Measurements from ENCODE around the gene IDE.

IDE gene

DNA sequence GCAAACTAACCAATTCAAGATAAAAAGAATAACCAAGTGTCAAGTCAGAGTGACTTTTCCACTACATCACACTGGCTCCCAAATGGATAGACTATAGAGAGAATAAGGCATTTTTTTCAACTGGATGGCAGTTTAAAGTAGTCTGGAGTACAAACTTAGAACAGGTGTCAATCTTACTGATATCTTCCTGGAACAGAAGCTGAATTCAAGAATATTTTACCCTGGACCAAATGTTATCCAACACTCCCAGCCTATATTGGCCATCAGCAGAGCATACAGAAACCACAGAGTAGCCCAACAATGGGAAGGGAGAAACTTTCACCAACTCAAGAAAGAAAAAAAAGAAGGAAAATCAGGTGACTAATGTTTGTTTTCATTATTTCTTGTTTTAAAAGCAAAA is 11.5 kb downstream of the IDE start:
- no peak for DNase-seq

DNA sequence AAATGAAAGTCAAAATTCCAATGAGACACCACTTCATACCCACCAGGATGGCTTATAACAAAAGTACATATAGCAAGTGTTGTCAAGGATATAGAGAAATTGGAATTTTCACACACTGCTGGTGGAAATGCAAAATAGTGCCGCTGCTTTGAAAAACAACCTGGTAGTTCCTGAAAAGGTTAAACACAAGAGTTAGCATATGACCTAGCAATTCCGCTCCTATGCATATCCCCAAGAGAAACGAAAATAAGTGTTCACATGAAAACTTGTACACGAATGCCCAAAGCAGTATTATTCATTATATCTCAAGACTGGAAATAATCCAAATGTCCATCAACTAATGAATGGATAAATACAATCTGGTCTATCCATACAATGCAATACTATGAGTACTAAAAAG is 14.8 kb downstream of the IDE start:
- DNase-seq, result no peak

DNA sequence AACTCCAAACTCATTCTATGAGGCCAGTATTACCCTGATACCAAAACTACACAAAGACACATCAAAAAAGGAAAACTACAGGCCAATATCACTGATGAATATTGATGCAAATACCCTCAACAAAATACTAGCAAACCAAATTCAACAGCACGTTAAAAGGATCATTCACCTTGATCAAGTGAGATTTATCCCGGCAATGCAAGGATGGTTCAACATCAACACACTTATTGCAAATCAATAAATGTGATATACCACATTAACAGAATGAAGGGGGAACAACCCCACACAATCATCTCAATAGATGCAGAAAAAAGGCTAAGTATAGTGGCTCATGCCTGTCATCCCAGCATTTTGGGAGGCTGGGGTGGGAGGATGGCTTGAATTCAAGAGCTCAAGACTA is 19.9 kb downstream of the IDE start:
- no peak for DNase-seq

DNA sequence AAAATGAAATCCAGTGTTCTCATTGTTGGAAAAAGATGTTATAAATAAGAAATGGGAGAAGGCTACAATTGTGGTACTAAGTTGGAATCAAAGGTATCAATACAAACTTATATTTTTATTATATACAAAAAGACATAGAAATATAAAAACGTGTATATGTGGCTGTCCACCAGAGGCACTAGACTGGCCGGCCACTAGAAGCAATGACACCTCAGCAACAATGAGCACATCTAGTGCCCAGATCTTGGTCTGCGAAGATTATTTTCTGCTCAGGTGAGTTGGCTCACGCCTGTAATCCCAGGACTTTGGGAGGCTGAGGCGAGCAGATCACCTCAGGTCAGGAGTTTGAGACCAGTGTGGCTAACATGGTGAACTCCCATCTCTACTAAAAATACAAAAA is 21.6 kb downstream of the IDE start:
- no peak for DNase-seq

DNA sequence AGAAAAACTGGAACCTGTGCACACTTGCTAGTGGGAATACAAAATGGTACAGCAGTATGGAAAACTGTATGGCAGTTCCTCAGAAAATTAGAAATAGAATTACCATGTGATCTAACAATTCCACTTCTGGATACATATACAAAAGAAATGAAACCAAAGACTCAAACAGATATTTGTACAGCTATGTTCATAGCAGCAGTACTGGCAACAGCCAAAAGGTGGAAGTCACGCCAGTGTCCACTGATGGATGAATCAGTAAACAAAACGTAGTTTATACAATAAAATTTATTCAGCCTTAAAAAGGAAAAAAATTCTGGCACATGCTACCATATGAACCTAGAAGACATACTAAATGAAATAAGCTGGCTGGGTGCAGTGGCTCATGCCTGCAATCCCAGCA is 23.0 kb downstream of the IDE start:
- DNase-seq, result no peak

DNA sequence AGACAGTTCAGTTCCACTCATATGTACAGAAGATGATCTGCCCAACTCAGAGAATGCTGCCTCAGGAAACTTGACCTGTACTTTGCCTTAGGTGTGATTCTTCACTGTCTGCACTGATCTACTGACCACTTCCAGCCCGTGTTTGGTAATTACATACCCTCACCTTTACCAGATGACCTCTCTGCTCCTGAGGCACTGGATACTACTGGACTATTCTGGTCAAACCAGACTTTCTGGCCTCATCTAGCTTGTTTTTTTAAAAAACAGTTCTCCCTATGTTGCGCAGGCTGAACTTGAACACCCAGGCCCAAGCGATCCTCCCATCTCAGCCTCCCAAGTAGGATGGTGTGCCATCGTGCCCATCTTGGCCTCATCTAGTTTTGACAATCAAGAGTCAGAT is 26.2 kb downstream of the IDE start:
- DNase-seq, result no peak

DNA sequence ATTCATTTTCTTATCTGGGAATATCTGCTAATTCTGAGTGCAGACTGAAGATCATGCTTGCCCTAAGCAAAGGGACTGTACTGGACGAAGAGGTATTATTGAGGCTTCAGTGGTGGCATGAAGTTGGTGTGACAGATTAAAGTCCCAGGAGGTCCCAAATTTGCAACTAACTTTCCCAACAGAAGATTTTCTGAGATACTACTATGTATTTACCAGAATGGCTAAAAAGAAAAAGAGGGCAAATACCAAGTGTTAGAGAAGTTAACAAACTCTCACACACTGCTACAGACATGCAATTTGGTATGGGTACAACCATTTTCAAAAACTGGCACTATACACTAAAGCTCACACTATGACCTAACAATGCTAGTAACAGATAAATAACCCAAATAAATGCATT is 28.3 kb downstream of the IDE start:
- no peak for DNase-seq

DNA sequence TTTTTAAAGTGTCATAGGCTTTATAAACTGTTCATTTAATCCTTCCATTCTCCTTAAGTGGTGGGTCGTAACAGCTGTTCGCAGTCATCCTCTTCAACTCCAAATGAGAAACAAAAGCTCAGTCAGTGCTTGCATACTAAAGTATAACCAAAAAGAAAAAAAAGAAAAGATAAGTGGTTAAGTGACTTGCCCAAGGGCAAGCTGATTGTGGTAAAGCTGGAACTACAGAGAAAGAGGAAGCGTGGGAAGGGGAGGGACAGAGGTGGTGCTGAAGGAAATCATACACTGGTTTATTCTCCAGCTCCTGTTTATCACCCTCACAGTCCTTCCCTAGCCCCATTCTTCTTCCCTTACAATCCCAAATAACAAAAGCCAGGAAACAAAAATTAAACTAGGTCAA is 29.6 kb downstream of the IDE start:
- DNase-seq, result no peak

DNA sequence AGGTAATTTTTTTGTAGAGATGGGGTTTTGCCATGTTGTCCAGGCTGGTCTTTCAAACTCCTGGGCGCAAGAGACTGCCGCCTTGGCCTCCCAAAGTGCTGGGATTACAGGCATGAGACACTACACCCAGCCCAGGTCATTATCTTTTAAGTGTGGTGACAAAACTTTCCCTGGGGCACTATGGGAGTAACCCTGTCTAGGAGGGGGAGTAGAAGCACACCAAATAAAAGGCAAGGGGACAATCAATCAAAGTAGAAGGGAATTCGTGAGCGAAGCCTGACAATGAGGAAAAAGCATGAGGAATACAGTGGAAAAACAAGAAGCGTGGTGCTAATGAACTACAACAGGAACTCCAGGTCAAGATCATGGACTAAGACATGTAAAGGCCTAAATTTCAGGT is 31.4 kb downstream of the IDE start:
- DNase-seq, result no peak

DNA sequence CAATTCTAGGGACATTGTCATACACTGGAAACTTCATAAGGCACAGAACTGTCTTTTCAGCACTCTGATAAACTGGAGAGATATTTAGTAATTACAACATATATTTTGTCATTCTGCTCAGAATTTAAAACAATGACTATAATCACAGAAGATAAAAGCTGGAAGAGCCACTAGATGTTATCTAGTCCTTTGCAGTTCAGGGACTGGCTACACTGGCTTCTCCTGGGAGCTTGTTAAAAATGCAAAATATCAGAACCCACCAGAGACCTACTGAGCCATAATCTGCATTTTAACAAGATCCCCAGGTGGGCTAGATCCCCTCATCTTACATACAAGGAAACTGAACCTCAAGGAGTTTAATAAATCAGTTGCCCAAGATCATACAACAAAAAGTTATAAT is 32.3 kb downstream of the IDE start:
- DNase-seq, result no peak

DNA sequence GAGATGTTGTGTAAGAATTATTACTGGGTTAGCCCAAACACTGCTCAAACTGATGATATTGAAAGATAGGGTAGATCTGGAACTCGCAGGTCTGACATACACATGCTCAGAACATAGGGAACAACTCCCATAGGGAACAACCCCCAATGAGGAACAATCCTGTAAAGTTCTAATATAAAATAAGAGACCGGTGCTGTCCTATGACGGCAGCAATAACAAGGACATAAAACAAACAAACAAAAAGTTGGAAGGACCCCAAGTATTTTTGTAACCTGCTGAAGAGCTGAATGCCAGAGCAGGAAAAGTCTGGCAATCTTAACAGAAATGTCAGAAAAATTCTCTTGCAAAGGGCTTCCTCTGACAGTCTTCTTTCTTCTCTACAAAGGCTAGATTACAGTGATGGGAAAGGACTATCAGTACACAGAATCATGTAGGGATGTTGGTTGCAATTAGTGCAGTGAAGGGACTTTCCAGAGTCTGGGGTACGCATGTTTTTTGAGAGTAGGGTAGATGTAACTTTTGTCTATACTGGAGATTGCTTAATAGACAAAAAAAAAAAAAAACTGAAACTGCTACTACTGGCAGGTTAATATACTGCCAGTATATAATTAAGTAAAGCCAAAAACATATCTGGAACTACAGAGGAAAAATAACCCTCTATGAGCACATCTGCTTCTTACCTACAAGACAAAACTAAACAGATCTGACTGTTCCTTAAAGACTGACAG is 35.5 kb downstream of the IDE start:
- no peak for DNase-seq

DNA sequence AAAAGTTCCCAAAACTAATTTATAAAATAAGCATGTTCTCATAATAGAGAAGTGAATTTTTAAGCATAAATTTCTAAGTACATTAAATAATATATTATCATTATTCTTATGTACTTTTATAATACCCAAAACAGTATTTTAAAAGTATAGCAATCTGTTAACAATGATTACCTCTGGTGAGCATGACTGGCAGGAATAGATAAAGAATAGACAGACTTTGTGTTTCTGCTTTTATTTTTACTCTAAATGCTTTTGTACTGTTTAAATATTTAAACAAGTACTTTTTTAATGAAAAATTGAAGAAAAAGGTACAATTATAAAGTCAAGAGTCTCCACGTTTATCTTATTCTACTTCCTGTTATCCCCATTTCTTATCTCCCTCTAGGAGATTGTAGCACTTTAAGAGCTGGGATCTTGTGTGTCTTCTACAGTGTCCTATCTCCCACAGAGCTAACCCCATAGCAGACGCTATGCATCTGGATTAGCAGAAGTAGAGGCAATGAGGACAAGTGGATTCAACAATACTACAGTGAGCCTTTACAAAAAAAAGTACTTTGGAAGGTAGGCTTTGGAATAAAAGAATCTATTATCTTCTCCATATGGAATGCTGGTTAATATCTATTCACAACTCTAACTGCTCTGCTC is 42.9 kb downstream of the IDE start:
- DNase-seq, result no peak

DNA sequence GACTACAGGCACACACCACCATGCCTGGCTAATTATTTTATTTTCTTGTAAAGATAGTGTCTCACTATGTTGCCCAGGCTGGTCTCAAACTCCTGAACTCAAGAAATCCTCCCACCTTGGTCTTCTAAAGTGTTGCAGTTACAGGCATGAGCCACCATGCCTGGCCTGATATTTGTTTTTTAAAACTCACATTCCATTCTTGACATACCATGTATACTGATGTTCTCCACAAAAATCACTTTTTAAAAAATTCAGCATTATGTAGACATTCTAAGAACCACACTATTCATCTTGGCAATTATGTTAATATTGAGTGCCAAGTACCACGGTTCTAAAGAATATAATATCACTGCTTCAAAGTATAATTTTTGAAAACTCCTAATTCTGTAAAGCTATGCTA is 43.5 kb downstream of the IDE start:
- no peak for DNase-seq

DNA sequence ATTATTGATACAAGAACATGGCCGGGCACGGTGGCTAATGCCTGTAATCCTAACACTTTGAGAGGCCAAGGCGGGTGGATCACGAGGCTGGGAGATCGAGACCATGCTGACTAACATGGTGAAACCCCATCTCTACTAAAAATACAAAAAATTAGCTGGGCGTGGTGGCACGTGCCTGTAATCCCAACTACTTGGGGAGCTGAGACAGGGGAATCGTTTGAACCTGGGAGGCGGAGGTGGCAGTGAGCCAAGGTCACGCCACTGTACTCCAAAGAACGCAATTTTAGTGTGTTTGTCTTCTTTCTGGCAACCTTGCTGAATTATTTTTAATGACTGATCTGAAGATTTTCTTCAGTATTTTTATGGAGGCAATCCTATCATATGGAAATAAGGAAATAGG is 46.2 kb downstream of the IDE start:
- DNase-seq, result no peak

DNA sequence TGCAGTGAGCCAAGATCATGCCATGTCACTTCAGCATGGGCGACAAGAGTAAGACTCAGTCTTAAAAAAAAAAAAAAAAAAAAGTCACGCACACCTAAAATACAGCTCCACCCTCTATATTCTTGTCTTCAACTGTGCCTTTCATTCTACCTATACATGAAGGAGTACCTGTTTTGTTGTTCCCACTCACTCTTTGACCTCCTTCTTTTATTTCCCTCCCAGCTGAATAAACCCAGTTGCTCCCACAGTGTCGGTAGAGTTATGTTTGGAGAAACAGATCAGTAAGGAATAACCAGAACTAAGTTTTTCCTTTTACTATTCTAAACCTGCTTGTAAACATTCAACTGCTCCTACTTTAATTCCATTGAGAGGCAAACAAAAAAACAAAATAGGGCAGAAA is 50.3 kb downstream of the IDE start:
- no peak for DNase-seq

DNA sequence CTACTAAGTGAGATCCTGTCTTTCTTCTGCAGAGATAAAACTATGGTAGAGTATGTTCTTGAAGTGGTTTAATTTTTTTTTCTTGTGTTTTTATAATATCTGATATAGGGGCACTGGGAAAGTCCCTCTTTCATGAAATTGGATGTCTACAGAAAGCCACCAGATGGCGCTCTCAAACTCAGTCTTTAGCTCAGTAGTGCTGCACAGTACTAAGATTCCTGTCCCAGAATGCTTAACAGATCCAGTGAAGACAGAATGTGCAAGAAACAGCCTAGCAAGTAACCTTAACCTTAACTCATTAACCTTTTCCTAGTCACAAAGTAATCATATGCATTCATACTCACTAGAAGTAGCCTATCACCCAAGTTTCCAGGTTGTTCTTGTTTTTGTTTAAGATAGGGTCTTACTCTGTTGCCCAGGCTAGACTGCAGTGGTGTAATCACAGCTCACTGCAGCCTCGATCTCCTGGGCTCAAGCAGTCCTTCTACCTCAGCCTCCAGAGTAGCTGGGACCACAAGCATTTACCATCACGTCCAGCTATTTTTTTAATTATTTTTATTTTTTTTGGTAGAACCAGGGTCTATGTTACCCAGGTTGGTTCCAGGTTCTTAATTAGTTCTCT is 56.7 kb downstream of the IDE start:
- DNase-seq, result peak in 1 of 2 experiments; percentile 48

DNA sequence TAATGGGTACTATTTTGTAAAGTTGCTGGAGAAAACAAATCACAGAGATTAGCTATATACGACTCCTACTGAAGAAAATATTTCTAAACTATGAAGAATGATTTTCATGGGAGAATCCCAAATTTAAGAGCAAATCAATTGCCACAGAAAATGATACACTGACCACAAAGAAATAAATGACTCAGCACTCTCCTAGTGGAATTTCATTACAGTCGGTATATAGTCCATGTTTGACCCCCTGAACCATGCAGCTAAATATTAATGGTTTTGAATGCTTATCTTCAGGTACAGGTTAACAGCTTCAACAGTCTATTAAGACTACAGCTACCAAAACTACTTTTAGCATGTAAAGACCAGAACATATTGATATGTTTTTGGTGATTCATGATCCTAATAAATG is 65.0 kb downstream of the IDE start:
- DNase-seq, result no peak

DNA sequence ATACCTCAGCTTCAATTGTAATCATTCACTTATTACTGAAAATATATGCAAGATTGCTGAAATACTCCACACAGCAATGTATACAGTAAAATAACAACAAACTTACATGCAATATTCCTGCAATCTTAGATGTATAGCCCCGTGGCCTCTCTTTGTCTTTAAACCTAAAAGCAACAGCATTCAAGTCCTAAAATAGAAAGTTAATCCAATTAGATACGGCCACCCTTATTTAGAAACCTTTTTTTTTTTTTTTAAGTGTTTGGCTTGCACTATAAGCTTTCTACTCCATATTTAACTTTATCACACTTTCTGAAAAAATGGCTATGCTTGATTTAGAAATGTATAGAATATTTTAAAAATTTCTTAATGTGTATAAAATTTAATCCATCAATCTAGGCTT is 67.6 kb downstream of the IDE start:
- no peak for DNase-seq

DNA sequence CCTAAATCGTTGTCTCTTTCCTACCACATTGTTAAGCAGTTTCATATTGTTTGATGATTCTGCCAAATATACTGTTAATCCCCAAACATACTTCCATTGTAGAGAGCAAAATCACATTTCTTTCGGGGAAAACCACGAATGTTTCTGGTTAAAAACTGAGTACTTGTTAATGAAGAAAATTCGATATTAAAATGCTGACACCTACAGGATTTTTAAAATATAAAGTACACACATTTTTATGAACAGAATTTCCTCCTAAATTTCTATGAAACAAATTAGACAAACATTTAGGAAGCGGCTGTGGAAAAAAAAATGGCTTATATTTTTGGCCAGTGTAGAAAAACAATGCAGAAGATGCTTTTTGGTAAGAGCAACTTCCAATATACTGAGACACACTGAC is 68.8 kb downstream of the IDE start:
- no peak for DNase-seq

DNA sequence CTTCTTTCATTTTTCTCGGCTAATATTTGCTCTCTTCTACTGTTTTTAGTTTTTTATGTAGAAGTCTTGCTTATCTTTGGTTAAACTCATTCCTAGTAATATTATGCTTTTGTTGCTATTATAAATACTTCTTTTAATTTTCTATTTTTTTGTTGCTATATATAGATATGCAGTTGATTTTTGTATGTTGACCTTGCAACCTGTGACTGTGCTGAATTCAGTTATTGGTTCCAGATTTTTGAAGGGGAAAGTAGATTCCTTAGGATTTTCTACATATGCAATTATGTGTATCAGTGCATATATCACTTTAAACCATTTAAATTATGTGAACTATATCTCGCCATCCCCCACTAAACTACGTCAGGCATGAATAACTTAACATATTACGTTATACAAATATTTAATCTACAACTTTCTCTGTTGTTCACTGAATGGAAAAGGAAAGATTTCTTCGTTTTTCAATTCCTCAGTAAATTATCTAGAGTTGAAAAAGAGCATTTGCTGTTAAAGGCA is 71.5 kb downstream of the IDE start:
- DNase-seq, result no peak

DNA sequence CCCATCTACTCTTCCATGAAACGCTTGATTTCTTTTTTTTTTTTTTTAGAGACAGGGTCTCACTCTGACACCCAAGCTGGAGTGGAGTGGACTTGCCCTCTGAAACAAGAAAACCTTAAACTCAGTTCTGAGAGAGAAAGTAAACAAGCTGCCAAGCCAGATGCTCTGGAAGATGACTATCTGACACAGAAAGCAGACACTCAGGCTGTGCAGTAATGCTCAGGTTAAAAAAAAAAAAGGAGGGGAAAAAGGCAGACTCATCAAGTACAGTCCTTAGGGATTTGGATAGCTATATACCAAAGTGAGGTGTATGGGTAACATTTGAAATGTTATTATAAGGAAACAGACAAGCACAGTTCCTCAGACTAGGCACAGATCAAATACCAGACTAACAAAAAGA is 80.5 kb downstream of the IDE start:
- no peak for DNase-seq

DNA sequence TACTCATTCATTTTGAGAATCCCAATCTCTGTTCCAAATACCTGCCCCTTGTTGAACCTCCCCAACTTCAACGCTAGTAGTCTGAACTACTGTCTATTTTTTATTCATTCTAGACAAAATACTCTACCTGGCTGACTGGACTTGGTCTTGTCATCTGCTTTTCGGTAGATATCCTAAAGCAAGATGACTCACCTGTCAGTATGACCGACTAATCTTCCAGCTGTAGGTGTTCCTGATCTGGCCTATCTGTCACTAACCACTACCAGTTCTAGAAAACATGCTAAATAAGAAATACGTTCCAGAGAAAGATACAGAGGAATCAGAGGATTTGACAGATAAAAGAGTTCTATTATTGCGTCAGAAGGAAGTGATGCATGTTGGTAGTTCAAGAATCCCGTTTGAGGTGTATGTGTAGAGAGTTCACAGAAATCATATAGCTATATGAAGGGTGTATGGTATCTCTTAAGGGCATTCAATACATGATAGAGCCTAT is 81.1 kb downstream of the IDE start:
- DNase-seq, result no peak

DNA sequence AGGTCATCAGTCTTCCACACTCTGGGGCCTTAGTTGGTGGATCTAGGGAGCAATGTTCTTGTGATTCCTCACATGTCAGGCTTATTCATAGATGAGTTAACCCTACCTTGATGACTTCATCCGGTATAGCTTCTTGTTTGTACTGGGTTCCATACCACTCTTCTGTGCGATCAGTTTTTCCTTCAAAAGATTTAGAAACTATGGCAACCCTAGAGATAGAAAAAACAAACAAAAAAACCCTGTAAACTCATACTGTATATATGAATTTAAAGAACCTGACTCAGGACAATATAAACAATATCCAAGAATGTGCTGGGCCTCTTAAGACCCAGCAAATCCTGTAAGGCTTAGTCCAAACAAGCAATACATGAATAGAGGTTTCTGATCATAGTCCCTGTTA is 83.5 kb downstream of the IDE start:
- DNase-seq, result no peak

DNA sequence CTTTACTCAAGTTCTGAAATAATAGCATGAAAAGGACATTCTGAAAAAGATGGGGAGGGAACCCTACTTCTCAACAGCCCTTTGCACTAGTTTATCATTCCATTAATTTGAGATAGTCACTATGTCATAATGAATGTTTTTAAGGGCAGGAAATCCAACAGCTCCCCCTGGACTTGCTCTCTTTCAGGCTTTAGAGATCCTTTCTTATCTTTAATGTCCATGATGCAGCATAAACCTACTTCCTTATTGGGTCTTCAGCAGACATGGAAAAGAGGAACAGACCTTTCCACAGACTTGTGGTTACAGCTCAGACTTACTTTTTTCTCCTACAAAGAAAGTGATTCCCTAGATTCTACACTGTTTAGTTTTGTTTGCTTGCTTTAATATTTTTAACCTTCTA is 87.3 kb downstream of the IDE start:
- DNase-seq, result no peak
